Measurements from ENCODE around the gene STH. TPM values are rescaled to one million over a fixed set of nuclear protein-coding genes. Genes with fewer than 3 reads are reported as not detected.

Gene STH
- total and polyA plus RNA-seq, 2 experiments from 2014 or later = 0.55 TPM; not detected in 1

- Histone ChIP-seq H3K4me3 (no peak overlapping the region), H3F3A (replicated peaks; ENCODE audit: low read depth) (no peaks in the 10 kb centered on the region), H3K27me3 (ENCODE audit: insufficient read depth) (0 out of 2 replicates have a peak, but pooled peaks cover 2% of the 10 kb centered on the region), H3K4me1 (ENCODE audit: insufficient read depth) (no peaks in the 10 kb centered on the region), H3K79me2 (replicated peaks; ENCODE audit: insufficient read depth) (no peaks in the 10 kb centered on the region), H3K27ac (ENCODE audit: low read depth) (no peak overlapping the region), H2AFZ (no peak overlapping the region), H4K20me1 (replicated peaks; ENCODE audit: insufficient read depth) (no peaks in the 10 kb centered on the region), H3K36me3 (ENCODE audit: insufficient read depth) (no peaks in the 10 kb centered on the region), H3K9me2 (ENCODE audit: insufficient read depth) (no peaks in the 10 kb centered on the region), H3K4me2 (no peak overlapping the region)
- ATAC-seq (no peak), DNase-seq (ENCODE audit: low spot score) (no peak)
- H3K4me1 Mint-ChIP-seq = no peaks in the 10 kb centered on the region
- H3K27me3 Mint-ChIP-seq (ENCODE audit: insufficient read depth, low read depth, poor library complexity) = peaks cover 5% of the 10 kb centered on the region
- no peaks in the 10 kb centered on the region for H3K36me3 Mint-ChIP-seq (ENCODE audit: low read depth)
- no peak overlapping the region for H3K4me3 Mint-ChIP-seq
- no peak for TF ChIP-seq NANOG (IDR thresholded peaks at IDR 0.05; ENCODE audit: borderline replicate concordance)
- TF ChIP-seq, protein P1, sequence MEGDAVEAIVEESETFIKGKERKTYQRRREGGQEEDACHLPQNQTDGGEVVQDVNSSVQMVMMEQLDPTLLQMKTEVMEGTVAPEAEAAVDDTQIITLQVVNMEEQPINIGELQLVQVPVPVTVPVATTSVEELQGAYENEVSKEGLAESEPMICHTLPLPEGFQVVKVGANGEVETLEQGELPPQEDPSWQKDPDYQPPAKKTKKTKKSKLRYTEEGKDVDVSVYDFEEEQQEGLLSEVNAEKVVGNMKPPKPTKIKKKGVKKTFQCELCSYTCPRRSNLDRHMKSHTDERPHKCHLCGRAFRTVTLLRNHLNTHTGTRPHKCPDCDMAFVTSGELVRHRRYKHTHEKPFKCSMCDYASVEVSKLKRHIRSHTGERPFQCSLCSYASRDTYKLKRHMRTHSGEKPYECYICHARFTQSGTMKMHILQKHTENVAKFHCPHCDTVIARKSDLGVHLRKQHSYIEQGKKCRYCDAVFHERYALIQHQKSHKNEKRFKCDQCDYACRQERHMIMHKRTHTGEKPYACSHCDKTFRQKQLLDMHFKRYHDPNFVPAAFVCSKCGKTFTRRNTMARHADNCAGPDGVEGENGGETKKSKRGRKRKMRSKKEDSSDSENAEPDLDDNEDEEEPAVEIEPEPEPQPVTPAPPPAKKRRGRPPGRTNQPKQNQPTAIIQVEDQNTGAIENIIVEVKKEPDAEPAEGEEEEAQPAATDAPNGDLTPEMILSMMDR (conservative IDR thresholded peaks at IDR 0.05; ENCODE audit: low read depth in 2 of 2) = no peak
- TF ChIP-seq EZH2phosphoT487 (IDR thresholded peaks at IDR 0.05; ENCODE audit: unreplicated experiment) = no peak
- TF ChIP-seq, protein P2, sequence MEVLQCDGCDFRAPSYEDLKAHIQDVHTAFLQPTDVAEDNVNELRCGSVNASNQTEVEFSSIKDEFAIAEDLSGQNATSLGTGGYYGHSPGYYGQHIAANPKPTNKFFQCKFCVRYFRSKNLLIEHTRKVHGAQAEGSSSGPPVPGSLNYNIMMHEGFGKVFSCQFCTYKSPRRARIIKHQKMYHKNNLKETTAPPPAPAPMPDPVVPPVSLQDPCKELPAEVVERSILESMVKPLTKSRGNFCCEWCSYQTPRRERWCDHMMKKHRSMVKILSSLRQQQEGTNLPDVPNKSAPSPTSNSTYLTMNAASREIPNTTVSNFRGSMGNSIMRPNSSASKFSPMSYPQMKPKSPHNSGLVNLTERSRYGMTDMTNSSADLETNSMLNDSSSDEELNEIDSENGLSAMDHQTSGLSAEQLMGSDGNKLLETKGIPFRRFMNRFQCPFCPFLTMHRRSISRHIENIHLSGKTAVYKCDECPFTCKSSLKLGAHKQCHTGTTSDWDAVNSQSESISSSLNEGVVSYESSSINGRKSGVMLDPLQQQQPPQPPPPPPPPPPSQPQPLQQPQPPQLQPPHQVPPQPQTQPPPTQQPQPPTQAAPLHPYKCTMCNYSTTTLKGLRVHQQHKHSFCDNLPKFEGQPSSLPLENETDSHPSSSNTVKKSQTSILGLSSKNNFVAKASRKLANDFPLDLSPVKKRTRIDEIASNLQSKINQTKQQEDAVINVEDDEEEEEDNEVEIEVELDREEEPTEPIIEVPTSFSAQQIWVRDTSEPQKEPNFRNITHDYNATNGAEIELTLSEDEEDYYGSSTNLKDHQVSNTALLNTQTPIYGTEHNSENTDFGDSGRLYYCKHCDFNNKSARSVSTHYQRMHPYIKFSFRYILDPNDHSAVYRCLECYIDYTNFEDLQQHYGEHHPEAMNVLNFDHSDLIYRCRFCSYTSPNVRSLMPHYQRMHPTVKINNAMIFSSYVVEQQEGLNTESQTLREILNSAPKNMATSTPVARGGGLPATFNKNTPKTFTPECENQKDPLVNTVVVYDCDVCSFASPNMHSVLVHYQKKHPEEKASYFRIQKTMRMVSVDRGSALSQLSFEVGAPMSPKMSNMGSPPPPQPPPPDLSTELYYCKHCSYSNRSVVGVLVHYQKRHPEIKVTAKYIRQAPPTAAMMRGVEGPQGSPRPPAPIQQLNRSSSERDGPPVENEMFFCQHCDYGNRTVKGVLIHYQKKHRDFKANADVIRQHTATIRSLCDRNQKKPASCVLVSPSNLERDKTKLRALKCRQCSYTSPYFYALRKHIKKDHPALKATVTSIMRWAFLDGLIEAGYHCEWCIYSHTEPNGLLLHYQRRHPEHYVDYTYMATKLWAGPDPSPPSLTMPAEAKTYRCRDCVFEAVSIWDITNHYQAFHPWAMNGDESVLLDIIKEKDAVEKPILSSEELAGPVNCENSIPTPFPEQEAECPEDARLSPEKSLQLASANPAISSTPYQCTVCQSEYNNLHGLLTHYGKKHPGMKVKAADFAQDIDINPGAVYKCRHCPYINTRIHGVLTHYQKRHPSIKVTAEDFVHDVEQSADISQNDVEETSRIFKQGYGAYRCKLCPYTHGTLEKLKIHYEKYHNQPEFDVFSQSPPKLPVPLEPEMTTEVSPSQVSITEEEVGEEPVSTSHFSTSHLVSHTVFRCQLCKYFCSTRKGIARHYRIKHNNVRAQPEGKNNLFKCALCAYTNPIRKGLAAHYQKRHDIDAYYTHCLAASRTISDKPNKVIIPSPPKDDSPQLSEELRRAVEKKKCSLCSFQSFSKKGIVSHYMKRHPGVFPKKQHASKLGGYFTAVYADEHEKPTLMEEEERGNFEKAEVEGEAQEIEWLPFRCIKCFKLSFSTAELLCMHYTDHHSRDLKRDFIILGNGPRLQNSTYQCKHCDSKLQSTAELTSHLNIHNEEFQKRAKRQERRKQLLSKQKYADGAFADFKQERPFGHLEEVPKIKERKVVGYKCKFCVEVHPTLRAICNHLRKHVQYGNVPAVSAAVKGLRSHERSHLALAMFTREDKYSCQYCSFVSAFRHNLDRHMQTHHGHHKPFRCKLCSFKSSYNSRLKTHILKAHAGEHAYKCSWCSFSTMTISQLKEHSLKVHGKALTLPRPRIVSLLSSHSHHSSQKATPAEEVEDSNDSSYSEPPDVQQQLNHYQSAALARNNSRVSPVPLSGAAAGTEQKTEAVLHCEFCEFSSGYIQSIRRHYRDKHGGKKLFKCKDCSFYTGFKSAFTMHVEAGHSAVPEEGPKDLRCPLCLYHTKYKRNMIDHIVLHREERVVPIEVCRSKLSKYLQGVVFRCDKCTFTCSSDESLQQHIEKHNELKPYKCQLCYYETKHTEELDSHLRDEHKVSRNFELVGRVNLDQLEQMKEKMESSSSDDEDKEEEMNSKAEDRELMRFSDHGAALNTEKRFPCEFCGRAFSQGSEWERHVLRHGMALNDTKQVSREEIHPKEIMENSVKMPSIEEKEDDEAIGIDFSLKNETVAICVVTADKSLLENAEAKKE (CRISPR knock-in tag; IDR thresholded peaks at IDR 0.05) = no peak
- no peak for TF ChIP-seq ZNF114 (CRISPR knock-in tag; IDR thresholded peaks at IDR 0.05)
- TF ChIP-seq JUNB (IDR thresholded peaks at IDR 0.05; ENCODE audit: unreplicated experiment) = no peak
- no peak for TF ChIP-seq POLR2AphosphoS5 (IDR thresholded peaks at IDR 0.05; ENCODE audit: low read depth)
- H3K27ac Mint-ChIP-seq = no peak overlapping the region
- no peaks in the 10 kb centered on the region for H3K9me3 Mint-ChIP-seq
Observed at GRCh38 chr17:45976391-45976754, 22.7 kb upstream of the STH start.

All from GM23338 (cell line).